GM12878 (cell line): ENCODE results near the gene MCTS1. TPM values are rescaled to one million over a fixed set of nuclear protein-coding genes. Genes with fewer than 3 reads are reported as not detected.

Source experiments
- ATAC-seq: fragments of 200-7000 bp; cut with Tn5 transposase; 3 replicates; pipeline ENCODE4 v1.9.1; 2020; ENCODE audit warnings: mild to moderate bottlenecking, moderate library complexity
- BruUV-seq: library from RNA; stranded (reverse); fragments of 400-500 nt; replicated peaks from 2 replicates; lab custom pipeline; 2021; lab: Mats Ljungman, UMichigan
- CTCF ChIA-PET: fragments of 300-600 bp; sonication (Branson Sonifier 250); formaldehyde crosslinking; extraction: SDS; loops from one replicate; lab custom pipeline; 2021; ENCODE audit warnings: inconsistent platforms; lab: Yijun Ruan, JAX
- POLR2A ChIA-PET: fragments of 350-600 bp; formaldehyde crosslinking; extraction: SDS; loops from one replicate; lab custom pipeline; 2021; ENCODE audit warnings: inconsistent platforms; lab: Charles Lee
- RAD21 ChIA-PET: fragments of 300-600 bp; sonication (Branson Sonifier 250); formaldehyde crosslinking; loops from one replicate; lab custom pipeline; 2023; ENCODE audit warnings: antibody characterized with exemption; ENCODE audit not compliant: unreplicated experiment; lab: Charles Lee
- SMC1A ChIA-PET: fragments of 300-600 bp; sonication (Branson Sonifier 250); formaldehyde crosslinking; loops from one replicate; lab custom pipeline; 2023; ENCODE audit not compliant: unreplicated experiment, uncharacterized antibody; lab: Charles Lee
- DNase-seq: peaks from one replicate; pipeline ENCODE4 v3.0.0-alpha.2; 2011; ENCODE audit warnings: low read depth, low spot score
- FAIRE-seq: peaks from 3 replicates; lab custom pipeline; 2011; peaks lifted over from hg19 to GRCh38; lab: Jason Lieb, UNC
- H2AFZ ChIP-seq: 2 replicates; pipeline ENCODE4 v1.6.0; 2011; ENCODE audit warnings: low read depth, low read length, control low read depth; ENCODE audit not compliant: control insufficient read depth
- H3K27ac ChIP-seq: 2 replicates; pipeline ENCODE4 v1.5.1; 2011; ENCODE audit warnings: control low read depth; ENCODE audit not compliant: control insufficient read depth, insufficient read depth
- H3K27me3 ChIP-seq, 2 experiments: replicated peaks in 1 of 2; 2 replicates each; pipeline versions ENCODE4 v1.6.0 to v1.6.1; 2011; ENCODE audit warnings: low read length in 1 of 2; ENCODE audit not compliant: control insufficient read depth in 2 of 2, insufficient read depth in 2 of 2
- H3K36me3 ChIP-seq, 2 experiments: 2 replicates each; pipeline ENCODE4 v1.5.1; 2011; ENCODE audit warnings: low read length in 1 of 2; ENCODE audit not compliant: control insufficient read depth in 2 of 2, insufficient read depth in 2 of 2
- H3K4me1 ChIP-seq: 2 replicates; pipeline ENCODE4 v1.6.1; 2011; ENCODE audit warnings: mild to moderate bottlenecking, low read length, moderate library complexity, mixed read lengths; ENCODE audit not compliant: control insufficient read depth, insufficient read depth
- H3K4me2 ChIP-seq: 2 replicates; pipeline ENCODE4 v1.6.0; 2011; ENCODE audit warnings: control low read depth; ENCODE audit not compliant: control insufficient read depth, insufficient read depth
- H3K4me3 ChIP-seq: fragments of 200-600 bp; sonication (generic); 2 replicates; pipeline ENCODE4 v1.5.1; 2016
- H3K79me2 ChIP-seq: 2 replicates; pipeline ENCODE4 v1.6.0; 2011; ENCODE audit warnings: low read length; ENCODE audit not compliant: control insufficient read depth, insufficient read depth
- H3K9ac ChIP-seq: 2 replicates; pipeline ENCODE4 v1.8.0; 2011; ENCODE audit warnings: low read length, control low read depth, mixed read lengths; ENCODE audit not compliant: control insufficient read depth, insufficient read depth
- H3K9me3 ChIP-seq: replicated peaks from 3 replicates; pipeline ENCODE4 v1.5.1; 2011; ENCODE audit warnings: mild to moderate bottlenecking, low read length; ENCODE audit not compliant: control insufficient read depth, insufficient read depth
- H4K20me1 ChIP-seq: 2 replicates; pipeline ENCODE4 v1.6.0; 2011; ENCODE audit not compliant: control insufficient read depth, insufficient read depth
- BRCA1 ChIP-seq: IDR thresholded peaks from 2 replicates; pipeline ENCODE4 v1.6.1; 2011; ENCODE audit warnings: low read depth, low read length, improper control_type of control experiment
- EGR1 ChIP-seq, 2 experiments: IDR thresholded peaks; 1 replicate in 1 of 2; 2 replicates in 1 of 2; pipeline ENCODE4 v1.6.1; 2011 to 2012; ENCODE audit warnings: low read depth in 2 of 2, low read length in 2 of 2, borderline replicate concordance in 1 of 2, mild to moderate bottlenecking in 1 of 2, moderate library complexity in 1 of 2
- IKZF1 ChIP-seq: fragments of 450-650 bp; conservative IDR thresholded peaks from 2 replicates; pipeline ENCODE4 v1.6.1; 2017; ENCODE audit warnings: antibody characterized with exemption, mild to moderate bottlenecking
- JUND ChIP-seq: IDR thresholded peaks from 2 replicates; pipeline ENCODE4 v1.6.1; 2012; ENCODE audit warnings: low read depth, mild to moderate bottlenecking, low read length, improper control_type of control experiment, moderate library complexity
- KAT2A ChIP-seq: conservative IDR thresholded peaks from 2 replicates; pipeline ENCODE4 v1.6.1; 2011; ENCODE audit warnings: low read depth, low read length; ENCODE audit not compliant: control insufficient read depth
- KLF5 ChIP-seq: fragments of 450-650 bp; IDR thresholded peaks from 2 replicates; pipeline ENCODE4 v1.6.1; 2014; ENCODE audit warnings: mild to moderate bottlenecking; ENCODE audit not compliant: partially characterized antibody
- MTA2 ChIP-seq: fragments of 450-650 bp; IDR thresholded peaks from 2 replicates; pipeline ENCODE4 v1.6.1; 2016; ENCODE audit warnings: low read depth, mild to moderate bottlenecking, moderate library complexity
- RBBP5 ChIP-seq: fragments of 200-600 bp; sonication (generic); conservative IDR thresholded peaks from 2 replicates; pipeline ENCODE4 v1.6.1; 2016
- SREBF2 ChIP-seq: IDR thresholded peaks from 2 replicates; pipeline ENCODE4 v1.6.1; 2012; ENCODE audit warnings: mild to moderate bottlenecking, low read length
- STAT1 ChIP-seq: fragments of 450-650 bp; conservative IDR thresholded peaks from 2 replicates; pipeline ENCODE4 v1.6.1; 2014; ENCODE audit warnings: antibody characterized with exemption, mild to moderate bottlenecking
- ZNF384 ChIP-seq: IDR thresholded peaks from 2 replicates; pipeline ENCODE4 v1.6.1; 2012; ENCODE audit warnings: low read depth, mild to moderate bottlenecking, low read length, improper control_type of control experiment, borderline replicate concordance
- ZSCAN29 ChIP-seq: fragments of 450-650 bp; IDR thresholded peaks from 2 replicates; pipeline ENCODE4 v1.6.1; 2017; ENCODE audit warnings: mild to moderate bottlenecking, moderate library complexity
- in situ Hi-C: fragments of 300-500 bp; cut with MboI; formaldehyde crosslinking; loops from 9 replicates; pipeline ENCODE4 v1.14.3; 2018; ENCODE audit warnings: mixed read lengths
- intact Hi-C: fragments of 100-400 bp; cut with micrococcal nuclease; formaldehyde crosslinking; loops from one replicate; pipeline ENCODE4 v1.14.2; 2022; ENCODE audit not compliant: unreplicated experiment
- polyA plus RNA-seq, 11 experiments: library from polyadenylated mRNA; depleted of rRNA in 4 of 11; unstranded in 6 of 11; stranded (reverse) in 5 of 11; fragments of >200 nt; fragmentation: Nextera tagmentation in 4 of 11; fragmentation: Illumina TruSeq in 1 of 11; extraction: Ambion mirVana in 4 of 11; extraction: Trizol in 1 of 11; gene quantifications; 1 replicate in 1 of 11; 2 replicates in 10 of 11; pipeline versions ENCODE4 v1.2.1 to v1.2.3, GENCODE V29; 2011 to 2016; ENCODE audit warnings: inconsistent platforms in 2 of 11, missing spikeins in 2 of 11, low read depth in 1 of 11
- total RNA-seq, 4 experiments: library from RNA; depleted of rRNA in 3 of 4; stranded (reverse); fragments of >200 nt in 3 of 4; fragmentation: Illumina TruSeq in 1 of 4; extraction: Trizol in 1 of 4; gene quantifications; 2 replicates each; pipeline versions ENCODE4 v1.2.1 to v1.2.3, GENCODE V29; 2013 to 2021
- TF ChIP-seq, protein P1 (sequence below), 3 experiments: IDR thresholded peaks in 2 of 3; conservative IDR thresholded peaks in 1 of 3; 2 replicates each; pipeline ENCODE4 v1.5.1; 2011; ENCODE audit warnings: low read depth in 3 of 3, low read length in 3 of 3, mild to moderate bottlenecking in 3 of 3, control low read depth in 2 of 3, moderate library complexity in 2 of 3, inconsistent platforms in 1 of 3, mixed read lengths in 1 of 3; ENCODE audit not compliant: control insufficient read depth in 2 of 3, insufficient read depth in 1 of 3; ENCODE audit errors: extremely low read depth in 1 of 3
- TF ChIP-seq, protein P2 (sequence below): IDR thresholded peaks from 2 replicates; pipeline ENCODE4 v1.6.1; 2011; ENCODE audit warnings: mild to moderate bottlenecking, low read depth, low read length, moderate library complexity; ENCODE audit not compliant: insufficient replicate concordance
- TF ChIP-seq, protein P3 (sequence below): fragments of 450-650 bp; formaldehyde crosslinking; IDR thresholded peaks from 2 replicates; pipeline ENCODE4 v1.4.0; 2022; ENCODE audit warnings: mild to moderate bottlenecking, moderate library complexity

Gene MCTS1
- total and polyA plus RNA-seq, 10 of the 15 experiments (the other 5 are each of a cell fraction or from before 2014, with no cell fraction given), result 59.5 to 238 (median 115) TPM

DNA sequence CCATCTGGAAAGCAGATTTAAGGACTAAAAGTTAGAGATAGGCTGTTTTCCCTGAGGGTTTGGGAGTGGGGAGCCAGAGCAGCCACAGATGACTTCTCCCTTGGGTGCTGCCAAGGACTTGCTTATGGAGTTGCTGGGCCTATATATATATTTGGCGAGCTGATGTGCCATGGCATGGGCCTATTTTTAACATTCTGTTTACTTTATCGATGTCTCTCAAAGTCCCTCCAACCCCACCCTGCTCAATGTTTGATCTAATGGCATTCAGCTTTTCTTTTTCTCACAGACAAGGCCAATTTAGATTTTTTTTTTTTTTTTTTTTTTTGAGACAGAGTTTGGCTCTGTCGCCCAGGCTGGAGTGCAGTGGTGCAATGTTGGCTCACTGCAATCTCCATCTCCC is 37.1 kb upstream of the MCTS1 start (continued):
- TF ChIP-seq RBBP5, result no peak
- TF ChIP-seq IKZF1, result no peak
- TF ChIP-seq, protein P1, sequence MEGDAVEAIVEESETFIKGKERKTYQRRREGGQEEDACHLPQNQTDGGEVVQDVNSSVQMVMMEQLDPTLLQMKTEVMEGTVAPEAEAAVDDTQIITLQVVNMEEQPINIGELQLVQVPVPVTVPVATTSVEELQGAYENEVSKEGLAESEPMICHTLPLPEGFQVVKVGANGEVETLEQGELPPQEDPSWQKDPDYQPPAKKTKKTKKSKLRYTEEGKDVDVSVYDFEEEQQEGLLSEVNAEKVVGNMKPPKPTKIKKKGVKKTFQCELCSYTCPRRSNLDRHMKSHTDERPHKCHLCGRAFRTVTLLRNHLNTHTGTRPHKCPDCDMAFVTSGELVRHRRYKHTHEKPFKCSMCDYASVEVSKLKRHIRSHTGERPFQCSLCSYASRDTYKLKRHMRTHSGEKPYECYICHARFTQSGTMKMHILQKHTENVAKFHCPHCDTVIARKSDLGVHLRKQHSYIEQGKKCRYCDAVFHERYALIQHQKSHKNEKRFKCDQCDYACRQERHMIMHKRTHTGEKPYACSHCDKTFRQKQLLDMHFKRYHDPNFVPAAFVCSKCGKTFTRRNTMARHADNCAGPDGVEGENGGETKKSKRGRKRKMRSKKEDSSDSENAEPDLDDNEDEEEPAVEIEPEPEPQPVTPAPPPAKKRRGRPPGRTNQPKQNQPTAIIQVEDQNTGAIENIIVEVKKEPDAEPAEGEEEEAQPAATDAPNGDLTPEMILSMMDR (IDR thresholded peaks at IDR 0.05 in 2 of 3, conservative IDR thresholded peaks at IDR 0.05 in 1 of 3; ENCODE audit: control insufficient read depth in 2 of 3, extremely low read depth in 1 of 3, insufficient read depth in 1 of 3, low read depth in 3 of 3, low read length in 3 of 3), result no peak
- no peak for TF ChIP-seq STAT1
- TF ChIP-seq JUND, result no peak

DNA sequence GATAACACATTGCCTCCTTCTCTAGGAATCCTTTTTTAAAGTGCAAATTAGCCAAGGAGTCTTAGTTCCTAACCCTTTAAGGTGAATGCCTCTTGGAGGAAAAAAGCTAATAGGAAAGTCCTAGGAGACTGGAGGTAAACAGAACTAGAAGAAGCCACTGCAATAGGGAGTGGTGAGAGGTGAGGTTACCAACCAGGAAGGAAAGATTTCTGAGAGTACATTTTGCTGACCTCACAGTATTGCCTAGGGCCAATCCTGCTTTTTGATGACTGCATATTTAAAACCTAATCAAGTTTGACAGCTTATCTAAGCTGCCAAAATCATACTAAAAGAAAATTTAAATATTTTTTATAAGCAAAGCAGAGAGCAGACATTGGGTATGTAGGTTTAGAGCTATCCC is 35.9 kb upstream of the MCTS1 start:
- Histone ChIP-seq H3K9ac (no peak overlapping the region), H3K4me3 (no peak overlapping the region), H3K27me3 (no peaks in the 10 kb centered on the region), H3K36me3 (no peaks in the 10 kb centered on the region), H3K9me3 (no peaks in the 10 kb centered on the region), H3K4me1 (no peaks in the 10 kb centered on the region), H4K20me1 (no peaks in the 10 kb centered on the region), H3K27ac (no peak overlapping the region), H2AFZ (no peak overlapping the region), H3K79me2 (no peaks in the 10 kb centered on the region), H3K4me2 (no peak overlapping the region)
- no TSS peak for BruUV-seq
- POLR2A ChIA-PET, result interaction anchor here (0.9 kb wide), 1 partner anchor 10 kb away, joined by 3 read pairs; no protein-coding TSS in a partner anchor
- ATAC-seq, result no peak
- intact Hi-C loops (no loop called here), in situ Hi-C loops (no loop called here)
- SMC1A ChIA-PET, result interaction anchor here (1.0 to 1.6 kb wide), 2 partner anchors 14 to 93 kb away, joined by 3 read pairs; no protein-coding TSS in a partner anchor
- no peak for FAIRE-seq
- CTCF ChIA-PET, result no interaction called here
- RAD21 ChIA-PET, result no interaction called here
- no peak for DNase-seq
- TF ChIP-seq BRCA1, result no peak
- TF ChIP-seq EGR1 (IDR thresholded peaks at IDR 0.05; ENCODE audit: borderline replicate concordance in 1 of 2, low read depth in 2 of 2, low read length in 2 of 2), result no peak
- TF ChIP-seq ZSCAN29, result no peak
- TF ChIP-seq, protein P2, sequence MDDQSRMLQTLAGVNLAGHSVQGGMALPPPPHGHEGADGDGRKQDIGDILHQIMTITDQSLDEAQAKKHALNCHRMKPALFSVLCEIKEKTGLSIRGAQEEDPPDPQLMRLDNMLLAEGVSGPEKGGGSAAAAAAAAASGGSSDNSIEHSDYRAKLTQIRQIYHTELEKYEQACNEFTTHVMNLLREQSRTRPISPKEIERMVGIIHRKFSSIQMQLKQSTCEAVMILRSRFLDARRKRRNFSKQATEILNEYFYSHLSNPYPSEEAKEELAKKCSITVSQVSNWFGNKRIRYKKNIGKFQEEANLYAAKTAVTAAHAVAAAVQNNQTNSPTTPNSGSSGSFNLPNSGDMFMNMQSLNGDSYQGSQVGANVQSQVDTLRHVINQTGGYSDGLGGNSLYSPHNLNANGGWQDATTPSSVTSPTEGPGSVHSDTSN, result no peak
- no peak for TF ChIP-seq ZNF384
- TF ChIP-seq, protein P1 (IDR thresholded peaks at IDR 0.05 in 2 of 3, conservative IDR thresholded peaks at IDR 0.05 in 1 of 3; ENCODE audit: control insufficient read depth in 2 of 3, extremely low read depth in 1 of 3, insufficient read depth in 1 of 3, low read depth in 3 of 3, low read length in 3 of 3), result no peak
- no peak for TF ChIP-seq KLF5
- no peak for TF ChIP-seq SREBF2
- TF ChIP-seq KAT2A, result no peak
- TF ChIP-seq, protein P3, sequence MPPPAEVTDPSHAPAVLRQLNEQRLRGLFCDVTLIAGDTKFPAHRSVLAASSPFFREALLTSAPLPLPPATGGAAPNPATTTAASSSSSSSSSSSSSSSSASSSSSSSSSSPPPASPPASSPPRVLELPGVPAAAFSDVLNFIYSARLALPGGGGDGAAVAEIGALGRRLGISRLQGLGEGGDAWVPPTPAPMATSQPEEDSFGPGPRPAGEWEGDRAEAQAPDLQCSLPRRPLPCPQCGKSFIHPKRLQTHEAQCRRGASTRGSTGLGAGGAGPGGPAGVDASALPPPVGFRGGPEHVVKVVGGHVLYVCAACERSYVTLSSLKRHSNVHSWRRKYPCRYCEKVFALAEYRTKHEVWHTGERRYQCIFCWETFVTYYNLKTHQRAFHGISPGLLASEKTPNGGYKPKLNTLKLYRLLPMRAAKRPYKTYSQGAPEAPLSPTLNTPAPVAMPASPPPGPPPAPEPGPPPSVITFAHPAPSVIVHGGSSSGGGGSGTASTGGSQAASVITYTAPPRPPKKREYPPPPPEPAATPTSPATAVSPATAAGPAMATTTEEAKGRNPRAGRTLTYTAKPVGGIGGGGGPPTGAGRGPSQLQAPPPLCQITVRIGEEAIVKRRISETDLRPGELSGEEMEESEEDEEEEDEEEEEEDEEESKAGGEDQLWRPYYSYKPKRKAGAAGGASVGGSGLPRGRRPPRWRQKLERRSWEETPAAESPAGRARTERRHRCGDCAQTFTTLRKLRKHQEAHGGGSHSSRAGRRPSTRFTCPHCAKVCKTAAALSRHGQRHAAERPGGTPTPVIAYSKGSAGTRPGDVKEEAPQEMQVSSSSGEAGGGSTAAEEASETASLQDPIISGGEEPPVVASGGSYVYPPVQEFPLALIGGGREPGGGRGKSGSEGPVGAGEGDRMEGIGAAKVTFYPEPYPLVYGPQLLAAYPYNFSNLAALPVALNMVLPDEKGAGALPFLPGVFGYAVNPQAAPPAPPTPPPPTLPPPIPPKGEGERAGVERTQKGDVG (CRISPR knock-in tag), result no peak
- TF ChIP-seq MTA2, result no peak
